GM18519 (cell line): Measurements from ENCODE around the gene GNAI2.
"Not testable (repeated sequence)": the region's sequence is repeated elsewhere in the genome, so short reads cannot be mapped to it uniquely, and the experiment has no call there.

Source experiments
- ATAC-seq: cut with Tn5 transposase; IDR thresholded peaks from one replicate; pipeline ENCODE4 v1.9.1; 2021; ENCODE audit warnings: mild to moderate bottlenecking, moderate library complexity; ENCODE audit not compliant: unreplicated experiment, low FRiP score

The GNAI2 gene

DNA sequence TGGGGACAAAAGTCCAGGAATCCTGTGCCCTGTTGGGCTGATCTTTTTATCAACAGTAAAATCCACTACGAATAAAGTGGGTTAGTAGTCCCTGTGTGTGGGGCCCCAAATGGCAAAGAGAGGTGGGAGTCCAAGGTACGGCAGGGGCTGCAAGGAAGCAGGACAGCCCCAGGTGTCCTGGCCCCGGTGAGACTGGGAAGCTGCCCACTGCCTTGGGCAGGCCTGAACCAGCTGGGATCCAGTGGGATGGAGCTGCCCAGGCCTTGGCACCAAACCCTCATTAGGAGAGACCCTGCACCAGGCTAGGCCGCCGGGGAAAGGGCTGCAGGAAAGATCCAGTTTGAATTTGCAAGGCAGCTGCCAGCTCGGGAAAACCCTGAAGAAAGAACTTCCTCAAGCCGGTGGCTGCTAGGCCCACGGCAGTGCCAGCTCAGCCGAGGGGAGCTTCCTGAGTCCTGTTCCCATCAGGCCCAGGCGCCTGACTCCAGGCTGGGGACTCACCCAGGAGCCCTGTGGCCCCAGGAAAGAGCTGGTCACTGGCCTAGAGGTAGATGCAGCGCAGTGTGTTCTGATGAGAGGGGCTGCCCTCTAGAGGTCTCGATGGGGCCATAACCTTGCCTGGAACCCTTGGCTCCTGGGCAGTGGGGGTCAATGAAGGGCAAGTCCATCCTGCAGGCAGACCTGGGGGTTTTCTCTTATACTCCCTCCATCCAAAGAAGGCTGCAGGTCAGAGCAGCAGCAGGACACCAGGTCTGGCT lies 14.4 kb upstream of the GNAI2 start:
- no peak for ATAC-seq

DNA sequence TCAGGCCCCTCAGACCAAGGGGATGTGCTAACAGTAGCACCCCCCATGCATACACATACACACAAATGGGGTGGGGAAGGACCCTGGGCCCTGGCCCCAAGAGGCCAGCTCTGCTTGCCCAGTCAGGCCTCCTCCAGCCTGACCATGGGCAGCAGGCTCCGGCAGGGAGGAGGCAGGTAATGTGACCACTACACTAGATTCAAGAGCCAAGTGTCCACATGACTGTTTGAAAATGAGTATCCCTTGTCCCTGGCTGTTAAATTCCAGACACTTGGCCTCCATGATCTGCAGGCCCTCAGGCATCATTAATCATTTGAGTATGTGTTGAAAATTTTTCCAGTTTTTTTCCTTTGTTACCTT lies 13.9 kb upstream of the GNAI2 start:
- no peak for ATAC-seq

DNA sequence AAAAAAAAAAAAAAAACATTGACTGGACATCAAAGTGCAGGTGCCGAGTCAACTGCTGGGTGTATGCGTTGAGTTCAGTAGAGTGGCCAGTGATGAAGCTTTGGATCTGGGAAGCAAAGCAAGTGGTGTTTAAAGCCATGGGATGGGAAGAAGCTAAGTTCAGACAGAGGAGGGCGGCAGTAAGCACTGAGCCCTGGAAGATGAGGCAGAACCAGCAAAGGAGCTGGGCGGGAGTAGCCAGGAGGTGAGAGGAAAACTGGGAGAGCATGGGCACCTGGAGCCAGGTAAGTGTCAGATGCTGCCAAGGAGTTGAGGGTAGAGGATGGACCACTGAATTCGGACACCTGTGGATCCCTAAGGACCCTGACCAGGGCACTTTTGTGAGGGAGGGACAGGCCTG lies 11.4 kb upstream of the GNAI2 start:
- no peak for ATAC-seq

DNA sequence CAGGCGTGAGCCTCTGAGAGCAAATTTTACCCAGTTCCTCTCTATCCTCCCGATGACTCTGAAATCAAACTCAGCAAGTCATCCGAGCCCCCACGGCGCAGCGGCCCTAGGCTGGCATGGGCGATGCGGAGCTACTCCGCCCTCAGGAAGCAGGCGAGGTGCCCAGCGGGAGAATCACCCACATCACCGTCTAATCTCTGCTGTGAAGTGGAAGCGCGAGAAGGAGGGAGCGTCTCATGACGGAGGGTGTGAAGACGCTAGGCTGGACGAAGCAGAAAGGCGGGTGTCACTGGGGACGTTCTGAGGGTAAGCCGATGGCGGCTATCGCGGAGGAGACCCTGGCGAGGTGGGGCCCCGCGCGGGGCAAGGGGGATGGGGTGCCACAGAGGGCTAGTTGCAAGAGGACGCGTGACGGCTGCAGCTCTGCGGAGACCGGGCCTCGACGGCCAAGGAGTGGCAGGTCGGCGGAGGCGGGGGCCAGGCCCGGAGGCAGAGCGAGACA lies 9.1 kb upstream of the GNAI2 start:
- no peak for ATAC-seq

DNA sequence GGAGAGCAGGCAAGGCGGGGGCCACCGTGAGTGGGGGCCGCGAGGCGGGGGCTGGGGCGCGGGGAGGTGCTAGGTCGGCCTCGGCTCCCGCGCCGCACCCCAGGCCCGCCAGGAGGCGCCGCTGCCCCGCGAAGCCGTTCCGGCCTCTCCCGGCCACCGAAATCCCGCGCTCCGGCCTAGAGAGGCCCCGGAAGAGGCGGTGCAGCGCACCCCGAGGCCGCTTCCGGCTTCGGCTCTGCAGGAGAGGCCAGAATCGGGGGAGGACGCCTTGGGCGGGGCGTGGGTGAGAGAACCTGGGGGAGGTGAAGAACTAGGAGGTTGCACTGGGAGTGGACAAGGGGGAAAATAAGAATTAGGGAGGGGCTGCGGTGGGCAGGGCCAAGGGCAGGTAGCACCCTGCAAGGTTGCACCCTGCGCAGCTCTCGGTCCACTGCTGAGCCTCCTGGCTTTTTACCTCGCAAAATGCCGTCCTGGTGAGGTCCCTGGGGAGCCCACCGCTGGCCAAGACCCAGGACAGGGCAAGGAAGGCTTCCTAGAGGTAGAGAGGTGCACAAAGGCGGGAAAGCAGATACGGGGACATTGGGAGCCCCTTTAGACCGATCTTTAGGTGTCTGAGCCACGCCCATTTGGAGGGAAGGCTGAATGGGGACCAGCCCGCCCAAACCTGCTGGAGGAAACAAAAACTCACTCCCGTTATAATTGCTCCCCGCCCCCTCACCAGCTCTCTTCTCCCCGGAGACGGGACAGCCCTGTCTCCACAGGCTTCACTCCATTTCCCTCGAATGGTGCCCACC lies 8.4 kb upstream of the GNAI2 start:
- ATAC-seq, result peak; percentile 62

DNA sequence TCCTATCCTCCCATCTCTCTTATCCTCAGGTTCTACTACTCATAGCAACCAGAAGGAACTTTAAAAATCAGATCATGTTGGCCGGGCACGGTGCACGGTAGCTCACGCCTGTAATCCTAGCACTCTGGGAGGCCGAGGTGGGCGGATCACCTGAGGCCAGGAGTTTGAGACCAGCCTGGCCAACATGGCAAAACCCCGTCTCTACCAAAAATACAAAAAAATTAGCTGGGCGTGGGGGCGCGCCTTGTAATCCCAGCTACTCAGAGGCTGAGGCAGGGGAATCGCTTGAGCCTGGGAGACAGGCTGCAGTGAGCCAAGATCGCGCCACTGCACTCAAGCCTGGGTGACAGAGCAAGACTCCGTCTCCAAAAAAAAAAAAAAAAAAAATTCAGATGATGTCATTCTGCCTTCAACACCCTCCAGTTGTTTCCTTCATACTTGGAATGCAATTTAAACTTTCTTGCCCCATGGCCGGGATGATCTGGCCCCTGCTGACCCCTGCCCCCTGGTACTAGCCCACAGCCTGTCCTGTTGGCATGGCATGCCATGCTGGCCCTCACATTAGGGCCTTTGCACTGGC lies 7.7 kb upstream of the GNAI2 start:
- not testable (repeated sequence) for ATAC-seq

DNA sequence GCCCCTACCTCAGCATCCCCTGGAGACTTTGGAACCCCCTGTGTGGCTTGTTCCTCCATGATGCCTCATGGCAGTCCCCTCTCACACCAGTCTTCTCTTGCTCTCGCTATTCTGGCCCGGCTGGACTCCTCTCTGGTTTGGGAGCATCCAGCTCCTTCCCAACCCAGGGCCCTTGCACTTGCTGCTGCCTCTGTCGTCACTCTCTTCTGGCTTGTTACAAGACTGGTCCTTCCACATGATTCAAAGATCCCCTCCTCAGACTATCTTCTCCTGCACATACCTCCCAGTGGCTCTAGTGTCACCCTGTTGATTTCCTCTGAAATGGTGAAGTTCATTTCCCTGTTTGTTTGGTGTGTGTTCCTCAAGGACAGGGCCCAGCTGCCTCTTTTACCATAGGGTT lies 6.5 kb upstream of the GNAI2 start:
- no peak for ATAC-seq

DNA sequence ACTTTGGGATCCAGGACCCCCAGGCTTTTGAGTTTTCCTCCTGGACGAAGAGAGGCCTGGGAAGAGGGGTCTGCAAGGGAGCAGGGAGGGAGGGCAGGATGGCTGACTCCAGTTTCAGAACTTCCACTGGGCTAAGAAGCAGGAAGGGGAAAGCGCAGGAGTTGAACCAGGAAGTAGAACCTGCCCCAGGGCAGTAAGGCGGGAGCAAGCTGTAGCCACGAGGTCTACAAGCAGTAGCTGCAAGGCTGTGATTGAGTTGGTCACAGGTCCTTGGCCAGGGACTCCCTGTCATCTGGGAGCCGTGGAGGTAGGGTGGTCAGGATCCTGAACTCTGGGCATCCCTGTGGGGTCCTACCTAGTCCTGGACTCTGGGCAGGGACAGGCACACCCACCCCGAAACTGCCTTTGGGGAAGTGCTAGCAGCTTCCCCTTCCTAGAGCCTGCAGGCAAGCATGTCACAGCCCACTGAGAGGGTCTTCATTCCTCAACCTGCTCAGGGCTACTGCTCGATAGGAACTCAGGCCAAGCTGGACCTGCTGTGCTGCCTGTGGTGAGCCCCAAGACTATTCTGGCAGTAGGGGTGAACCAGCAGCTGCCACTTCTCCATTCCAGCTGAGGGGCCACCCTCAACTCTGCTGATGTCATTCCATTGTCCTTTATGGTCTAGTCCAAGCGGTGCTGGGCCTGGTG lies 5.8 kb upstream of the GNAI2 start:
- no peak for ATAC-seq

DNA sequence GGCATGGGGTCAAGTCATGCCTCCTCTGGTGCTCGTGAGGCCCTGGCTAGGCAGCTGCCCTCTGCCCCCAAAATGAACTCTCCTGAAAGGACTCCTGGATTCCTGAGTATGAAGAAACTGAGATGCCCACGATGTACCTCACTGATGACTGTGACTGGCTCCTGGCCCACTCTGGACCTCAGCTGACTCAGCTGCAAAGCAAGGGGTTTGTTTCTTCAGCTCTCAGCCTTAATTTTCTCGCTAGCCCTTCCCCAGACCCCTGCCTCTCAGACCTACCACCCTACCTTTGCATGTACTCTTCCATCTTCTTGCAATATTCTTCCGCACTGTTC lies 5.2 kb upstream of the GNAI2 start:
- no peak for ATAC-seq

DNA sequence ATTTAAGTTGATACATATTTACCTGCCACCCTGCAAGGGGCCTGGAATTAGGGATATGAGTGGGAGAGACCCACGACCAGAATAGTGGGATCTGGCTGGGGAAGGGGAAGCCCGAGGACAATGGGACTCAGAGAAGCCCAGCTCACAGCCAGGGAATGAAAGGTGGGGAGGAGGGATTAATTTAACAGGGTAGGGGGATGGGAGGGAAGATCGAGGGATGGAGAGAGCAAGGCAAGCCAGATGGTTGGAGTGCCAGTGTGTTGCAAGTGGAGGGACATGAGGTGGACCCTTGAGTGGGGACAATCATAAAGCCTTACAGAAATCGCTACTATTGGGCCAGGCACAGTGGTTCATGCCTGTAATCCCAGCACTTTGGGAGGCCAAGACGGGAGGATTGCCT lies 4.4 kb upstream of the GNAI2 start:
- ATAC-seq, result no peak

DNA sequence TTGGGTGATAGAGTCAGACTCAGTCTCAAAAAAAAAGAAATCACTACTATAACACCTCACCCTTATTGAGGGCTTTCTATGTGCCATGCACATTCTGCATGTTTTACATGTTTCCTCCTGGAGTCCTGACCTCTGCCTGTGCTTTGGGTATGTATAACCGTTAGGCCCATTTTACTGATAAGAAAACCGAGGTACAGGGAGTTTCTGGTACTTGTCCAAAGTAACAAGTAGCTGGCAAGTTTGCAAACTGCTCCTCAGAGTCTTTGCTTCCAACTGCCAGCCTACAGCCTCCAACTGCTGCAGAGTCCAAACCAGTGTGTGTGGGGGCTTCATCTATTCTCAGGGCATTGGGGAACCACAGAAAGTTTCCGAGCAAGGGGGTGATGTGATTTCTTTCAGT lies 3.7 kb upstream of the GNAI2 start:
- ATAC-seq, result no peak

DNA sequence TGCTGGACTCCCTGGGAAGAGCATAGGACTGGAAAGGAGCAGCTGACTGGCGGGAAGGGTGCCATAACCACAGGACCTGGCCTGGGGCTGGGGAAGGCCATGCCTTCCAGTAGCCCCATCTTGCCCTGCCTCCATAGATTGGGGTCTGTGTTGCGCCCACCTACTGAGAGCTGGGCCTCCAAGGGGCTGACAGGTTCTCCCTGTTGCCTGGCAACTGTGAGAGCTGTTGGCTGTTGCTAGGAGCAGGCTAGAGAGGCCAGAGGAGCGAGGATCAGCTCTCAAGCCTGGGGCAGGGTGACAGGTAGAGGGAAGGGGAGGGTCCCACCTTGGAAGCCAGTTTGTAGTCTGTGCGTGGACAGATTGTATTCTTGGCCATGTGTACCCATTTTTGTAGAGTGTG lies 2.8 kb upstream of the GNAI2 start:
- ATAC-seq, result no peak

DNA sequence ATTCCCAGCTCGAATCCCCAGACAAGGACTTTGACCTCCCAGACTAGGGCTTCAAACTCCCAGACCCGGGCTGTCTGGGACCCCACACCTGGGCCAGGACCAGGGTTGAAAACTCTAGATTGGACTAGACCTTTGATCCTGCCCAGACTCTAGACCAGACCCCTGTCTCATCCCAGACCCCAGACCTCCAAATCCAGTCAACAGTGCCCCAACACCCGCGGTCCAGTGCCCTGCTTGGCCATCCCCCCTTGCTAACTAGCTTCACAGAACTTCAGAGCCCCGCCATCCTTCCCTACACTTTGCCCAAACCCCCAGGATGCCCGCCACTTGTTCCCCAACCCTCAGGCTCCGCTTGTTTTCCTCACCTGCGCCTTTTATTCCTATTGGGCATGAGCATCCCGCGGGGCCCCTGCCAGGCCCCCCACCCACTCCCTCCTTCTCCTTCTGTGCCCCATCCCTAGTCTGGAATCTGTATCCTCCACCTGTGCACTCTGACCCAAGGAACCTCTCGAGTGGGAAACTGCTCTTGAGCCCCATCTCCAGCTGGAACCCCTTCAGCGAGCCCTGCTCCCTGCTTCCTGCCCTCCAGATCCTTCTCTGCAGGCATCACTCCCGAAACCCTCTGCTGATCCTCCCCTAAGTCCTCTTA lies 604 bp downstream of the GNAI2 start:
- ATAC-seq, result no peak

DNA sequence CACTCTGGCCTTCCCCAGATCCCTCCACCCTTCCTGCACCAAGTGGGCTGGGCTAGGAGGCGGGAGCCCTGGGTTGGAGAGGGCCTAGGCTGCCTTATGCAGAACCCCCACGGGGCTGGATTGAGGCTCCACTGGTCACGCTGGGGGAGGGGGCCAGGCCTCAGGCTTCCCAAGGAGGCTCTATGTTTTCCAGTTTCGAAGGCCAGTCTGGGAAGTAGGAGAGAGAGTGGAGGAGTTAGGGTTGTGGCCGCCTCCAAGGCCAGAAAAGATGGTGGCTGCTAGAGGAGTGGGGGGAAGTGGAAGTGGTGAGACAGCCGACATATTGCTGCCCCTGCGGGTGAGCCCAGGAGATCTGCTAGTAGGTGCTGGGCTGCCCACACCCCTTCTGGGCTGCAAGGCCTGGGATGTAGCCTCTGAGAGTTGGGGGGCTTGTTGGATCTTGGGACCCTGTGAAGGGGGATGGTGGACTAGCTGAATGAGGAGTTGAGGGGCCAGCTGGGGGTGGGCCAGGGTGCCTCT lies 1.2 kb downstream of the GNAI2 start:
- no peak for ATAC-seq

DNA sequence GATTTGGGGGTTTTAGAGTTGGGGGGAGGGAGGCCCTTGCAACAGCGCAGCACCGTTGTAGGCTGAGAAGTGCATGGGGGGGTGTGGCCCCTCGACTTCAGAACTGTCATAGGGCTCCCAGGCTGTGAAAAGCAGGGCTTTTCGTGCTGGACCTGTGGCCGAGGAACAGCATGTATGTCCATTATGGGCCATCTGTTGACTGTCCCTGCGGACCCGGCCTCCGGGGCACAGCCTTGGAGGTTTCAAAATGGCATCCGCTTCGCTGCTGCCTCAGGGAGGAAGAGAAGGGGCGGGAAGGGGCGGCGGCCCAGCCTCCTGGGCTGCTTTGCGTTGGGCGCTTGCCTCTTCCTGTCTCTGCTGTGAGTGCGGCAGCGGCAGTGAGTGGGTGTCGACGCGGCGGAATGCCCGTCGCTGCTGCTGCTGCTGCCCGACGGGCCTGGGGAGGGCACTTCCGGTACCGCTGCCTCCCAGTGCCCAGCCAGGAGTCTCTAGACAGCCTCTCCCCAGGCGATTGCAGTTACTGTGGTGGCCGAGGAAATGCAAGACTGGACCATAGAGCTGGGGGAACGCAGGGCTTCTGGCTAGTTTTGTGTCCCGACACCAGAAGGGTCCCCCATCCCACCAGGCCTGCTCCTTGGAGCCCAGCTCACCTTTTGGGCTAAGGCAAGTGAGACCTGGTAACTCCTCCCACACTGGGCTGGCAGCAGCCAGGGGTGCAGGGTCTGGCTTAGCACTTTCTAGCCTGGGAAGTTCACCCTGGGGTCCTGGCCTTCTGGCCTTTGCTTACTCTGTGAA lies 1.9 kb downstream of the GNAI2 start:
- ATAC-seq, result peak; percentile 30

DNA sequence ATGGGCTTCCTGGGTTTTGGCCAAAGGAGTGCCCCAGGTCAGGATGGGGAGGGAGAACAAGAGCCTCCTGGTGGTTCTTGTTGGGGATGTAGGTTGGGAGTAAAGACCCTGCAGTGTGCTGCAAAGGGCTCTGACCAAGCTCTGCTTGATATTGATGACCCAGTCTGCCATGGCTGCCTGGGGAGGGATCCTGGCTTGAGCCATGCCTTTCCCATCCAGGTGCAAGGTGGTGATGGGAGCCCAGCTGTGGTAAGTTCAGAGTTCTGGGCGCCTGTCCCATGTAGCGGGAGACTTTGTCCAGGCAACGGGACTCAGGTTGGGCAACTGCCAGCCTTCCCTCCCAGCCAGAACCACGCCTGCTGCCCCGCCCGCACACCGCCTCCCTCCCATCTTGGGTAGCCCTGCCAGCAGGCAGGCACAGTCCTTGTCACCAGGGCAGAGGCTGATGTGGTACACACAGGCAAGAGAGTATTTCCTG lies 2.6 kb downstream of the GNAI2 start:
- ATAC-seq, result no peak

DNA sequence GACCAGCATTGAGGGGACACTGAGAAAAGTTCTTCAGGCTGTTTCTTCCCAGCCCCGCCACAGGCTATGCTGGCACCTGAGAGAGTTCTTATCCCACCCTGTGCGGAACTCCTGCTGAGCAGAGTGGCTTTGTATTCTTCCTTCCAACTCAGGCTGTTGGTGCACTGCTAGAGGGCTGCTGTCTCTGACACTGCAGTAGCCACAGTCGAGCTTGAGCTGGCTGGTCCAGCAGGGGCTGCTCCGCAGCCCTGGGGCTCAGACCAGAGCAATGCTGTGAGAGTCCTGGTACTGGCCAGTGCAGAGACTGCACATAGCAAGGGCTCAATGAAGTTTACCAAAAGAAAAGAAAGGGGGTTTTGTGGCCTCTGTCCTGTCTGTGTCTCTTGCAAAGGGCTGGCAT lies 3.6 kb downstream of the GNAI2 start:
- ATAC-seq, result no peak

DNA sequence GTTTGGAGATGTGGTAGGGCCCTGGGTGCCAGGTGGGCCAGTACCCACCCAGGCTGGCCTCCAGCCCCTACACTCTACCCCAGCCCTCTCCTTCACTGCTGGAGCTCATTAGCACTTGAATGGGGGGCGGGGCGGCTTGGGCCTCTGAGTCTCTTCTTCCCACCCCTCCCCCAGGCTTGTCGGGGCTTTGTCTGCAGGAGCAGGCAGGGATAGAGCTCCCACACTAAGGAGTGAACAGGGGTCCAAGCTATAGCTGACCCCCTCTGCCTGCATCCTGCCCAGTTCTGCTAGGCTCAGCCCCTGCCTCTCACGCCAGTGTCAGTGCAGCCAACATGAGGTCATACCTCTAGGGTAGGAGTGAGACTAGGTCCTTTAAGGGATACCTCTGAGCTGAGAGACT lies 5.2 kb downstream of the GNAI2 start:
- ATAC-seq, result no peak

DNA sequence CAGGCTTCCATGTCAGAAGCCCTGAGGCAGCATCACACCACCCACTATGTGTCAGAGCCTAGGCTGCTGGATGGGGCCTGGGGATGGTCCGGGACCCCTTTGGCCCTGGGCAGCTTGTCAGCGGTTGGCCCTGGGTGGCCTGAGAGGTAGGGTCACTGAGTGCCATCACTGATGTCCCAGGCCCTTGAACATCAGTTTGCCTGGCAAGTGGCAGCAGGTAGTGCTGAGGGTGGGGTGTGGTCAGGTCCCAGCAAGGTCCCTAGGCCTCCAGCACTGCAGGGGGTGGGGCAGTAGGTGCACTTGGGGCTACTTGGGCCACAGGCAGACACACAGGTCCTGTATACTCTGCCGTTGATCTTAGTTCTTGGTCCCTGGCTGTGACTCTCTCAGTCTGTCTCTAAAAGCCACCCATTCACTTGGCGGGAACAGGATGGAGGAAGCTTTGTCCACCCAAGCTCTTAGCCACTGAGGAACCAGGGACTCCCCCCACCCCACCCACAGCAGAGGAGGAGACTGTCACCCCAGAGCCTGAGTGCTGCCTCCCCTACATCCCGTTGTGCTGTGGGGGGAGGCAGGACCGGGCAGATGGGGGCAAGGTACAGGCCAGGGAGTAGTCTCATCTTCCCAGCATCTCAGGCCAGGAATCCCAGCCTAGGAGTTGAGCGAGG lies 5.8 kb downstream of the GNAI2 start:
- no peak for ATAC-seq
